T follicular helper cell (primary cell): ENCODE measurements around the gene NRARP.

Experiments used
- DNase-seq: peaks from one replicate; pipeline ENCODE4 v3.0.0-alpha.2; 2020; ENCODE audit warnings: low read depth

NRARP gene

DNA sequence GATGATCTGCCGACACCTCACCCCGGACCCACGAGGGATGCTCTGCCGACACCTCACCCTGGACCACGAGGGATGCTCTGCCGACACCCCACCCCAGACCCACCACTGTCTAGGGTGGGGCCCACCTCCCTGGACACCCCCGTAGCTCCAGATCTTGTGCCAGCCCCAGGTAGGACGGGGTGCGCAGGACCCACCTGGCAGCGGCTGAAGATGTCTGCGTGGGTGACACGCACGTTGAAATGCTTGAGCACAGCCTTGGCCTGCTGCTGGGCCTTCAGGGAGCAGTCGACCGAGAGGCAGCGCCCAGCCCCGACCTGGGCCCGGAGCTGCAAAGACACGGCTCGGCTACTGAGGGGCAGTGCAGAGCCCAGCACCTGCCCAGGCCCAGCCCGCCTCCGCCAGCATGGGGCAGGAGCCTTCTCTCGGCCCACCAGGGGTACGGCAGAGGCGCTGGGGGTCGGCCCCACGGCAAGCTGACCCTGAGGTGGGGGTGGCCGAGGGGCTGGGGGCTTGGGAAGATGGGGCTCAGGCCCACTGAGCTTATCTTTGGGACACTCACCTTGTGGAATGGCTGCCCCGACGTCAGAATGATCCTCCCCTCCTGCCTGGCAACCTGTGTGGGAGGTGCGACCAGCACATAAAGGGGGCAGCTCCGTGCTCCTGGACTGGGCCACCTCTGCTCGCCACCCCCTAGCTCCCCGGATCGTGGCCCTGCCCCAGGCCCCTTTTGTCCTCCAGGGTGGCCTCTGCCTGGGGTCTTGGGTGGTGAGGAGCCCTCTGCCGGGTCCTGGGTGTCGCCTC lies 21.7 kb upstream of the NRARP start:
- no peak for DNase-seq

DNA sequence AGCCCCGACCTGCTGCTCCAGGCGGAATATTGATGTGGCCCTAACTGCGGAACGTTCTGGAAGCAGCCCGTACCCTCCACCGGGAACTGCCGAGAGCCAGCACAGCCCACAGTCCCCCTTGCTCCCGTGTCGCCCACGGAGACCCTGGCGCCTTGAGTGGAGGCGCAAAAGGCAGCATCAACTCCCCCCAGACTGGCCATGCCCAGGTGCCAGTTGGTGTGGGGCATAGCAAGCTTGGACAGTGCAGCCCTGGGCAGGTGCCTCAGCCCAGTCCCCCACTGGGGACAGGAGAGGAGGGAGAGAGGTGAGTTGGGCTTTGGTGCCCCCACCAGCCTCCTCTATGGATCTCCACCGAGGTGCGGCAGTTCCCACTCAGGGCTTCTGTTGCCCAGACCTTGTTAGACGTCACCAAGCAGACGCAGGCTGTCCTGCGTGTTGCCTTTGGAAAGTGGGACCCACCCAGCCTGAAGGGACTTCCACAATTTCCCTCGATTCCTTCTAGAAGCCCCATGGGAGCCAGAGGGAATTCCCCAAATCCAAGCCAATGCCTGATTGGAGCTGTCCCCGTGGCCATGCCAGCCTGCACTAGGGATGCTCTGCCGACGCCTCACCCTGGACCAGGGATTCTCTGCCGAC lies 19.8 kb upstream of the NRARP start:
- no peak for DNase-seq

DNA sequence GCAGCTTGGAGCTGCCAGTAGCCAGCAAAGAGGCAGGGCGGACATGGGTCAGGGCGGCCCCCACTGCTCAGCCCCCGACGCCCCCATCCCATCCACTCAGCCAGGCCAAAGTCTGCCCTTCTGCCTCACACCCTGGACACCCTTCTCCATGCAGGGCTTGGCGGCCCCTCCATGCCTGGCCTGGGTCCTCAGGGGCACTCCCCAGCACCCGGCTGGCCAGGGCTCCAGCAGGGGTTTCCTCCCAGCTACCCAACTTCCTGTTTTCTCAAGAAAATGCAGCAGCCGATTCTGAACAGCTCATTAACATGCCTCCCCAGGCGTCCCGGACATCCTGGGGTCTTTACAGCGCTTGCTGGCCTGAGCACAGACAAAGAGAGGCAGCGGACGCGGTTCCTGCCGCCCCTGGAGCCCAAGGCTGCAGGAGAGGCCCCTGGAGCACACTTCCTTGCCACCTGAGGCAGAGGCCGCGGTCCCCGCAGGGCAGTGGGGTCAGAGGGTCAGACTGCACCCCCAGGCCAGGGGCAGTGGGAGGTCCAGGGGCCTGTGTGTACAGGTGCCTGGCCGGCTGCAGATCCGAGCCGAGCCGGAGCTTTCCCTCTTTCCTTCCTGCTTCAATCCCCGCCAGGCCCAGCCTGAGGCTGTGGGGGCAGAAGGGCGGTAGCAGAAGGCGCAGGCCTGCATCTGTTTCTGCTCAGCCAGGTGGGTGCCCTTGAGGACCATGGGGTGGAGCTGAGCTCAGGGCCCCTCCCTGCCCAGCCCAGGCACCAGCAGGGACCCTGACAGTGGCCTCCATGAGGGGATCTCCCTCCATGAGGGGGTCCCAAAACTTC lies 18.7 kb upstream of the NRARP start:
- no peak for DNase-seq

DNA sequence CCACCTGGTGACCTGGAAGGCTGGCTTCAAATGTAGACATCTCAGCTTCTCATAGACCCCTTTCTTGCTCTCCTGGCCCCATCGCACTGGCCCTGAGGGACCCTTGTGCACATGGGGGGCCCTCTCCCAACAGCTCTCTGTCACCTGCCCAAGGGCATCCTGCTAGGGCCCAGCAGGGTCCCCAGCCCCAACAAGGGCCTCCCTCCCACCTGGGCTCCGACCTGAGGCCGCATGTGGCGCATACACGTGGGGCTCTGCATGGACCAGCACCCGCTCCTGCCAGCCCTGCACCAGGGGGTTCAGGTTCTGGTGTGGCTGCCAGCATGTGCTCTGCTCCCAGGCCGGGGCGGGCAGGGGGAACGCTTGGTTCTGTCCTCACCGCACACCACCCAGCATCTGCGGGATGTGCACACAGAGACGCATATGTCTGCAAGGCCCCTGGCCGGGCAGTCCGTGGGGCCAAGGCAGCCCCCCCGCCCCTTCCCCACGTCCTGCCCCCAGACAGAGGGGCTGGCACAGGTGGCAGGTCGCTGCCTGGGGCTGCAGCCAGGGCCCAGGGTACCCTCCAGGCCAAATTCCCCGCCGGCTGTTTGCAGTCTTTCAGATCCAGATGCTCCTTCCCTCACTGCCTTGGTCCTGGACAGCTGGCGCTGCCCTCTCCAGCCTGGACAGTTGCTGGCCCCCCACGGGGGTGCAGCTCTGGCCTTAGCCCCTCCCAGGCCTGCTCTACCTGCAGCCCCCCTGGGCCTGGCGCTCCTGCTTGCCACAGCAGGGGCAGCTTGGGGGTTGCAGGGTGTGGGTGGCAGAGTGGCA lies 17.9 kb upstream of the NRARP start:
- DNase-seq, result no peak

DNA sequence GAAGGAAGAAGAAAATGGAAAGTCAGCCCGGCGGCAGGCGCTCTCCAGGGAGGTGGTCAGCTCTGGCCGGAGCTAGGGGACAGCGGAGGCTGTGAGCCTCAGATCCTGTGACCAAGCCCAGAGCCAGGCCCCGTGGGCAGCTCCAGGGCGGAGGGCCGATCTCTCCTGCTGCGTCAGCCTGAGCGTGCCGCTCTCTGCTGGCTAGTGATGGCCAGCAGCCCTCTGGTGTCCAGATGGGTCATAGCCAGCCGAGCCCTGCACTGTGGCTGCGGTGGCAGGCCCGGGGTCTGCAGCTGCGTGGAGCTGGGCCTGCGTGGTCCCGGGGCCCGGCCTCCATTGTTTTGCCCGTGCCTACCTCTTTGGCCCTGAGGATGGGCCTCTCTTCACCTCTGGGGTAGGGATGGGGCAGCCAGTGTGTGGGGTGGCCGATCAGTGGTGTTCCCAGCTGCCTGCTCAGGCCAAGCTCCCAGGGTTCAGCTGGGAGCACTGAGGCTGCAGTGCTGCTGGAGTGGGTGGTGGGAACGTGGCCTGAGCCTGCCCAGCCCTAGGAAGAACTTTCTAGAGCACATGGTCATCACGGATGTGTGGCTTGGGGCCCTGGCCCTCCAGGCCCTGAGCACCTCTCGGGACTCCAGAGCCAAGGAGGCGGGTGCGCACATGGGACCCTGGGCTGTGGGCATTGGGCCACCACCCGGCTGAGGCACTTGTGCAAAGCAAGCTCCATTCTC lies 17.1 kb upstream of the NRARP start:
- DNase-seq, result no peak

DNA sequence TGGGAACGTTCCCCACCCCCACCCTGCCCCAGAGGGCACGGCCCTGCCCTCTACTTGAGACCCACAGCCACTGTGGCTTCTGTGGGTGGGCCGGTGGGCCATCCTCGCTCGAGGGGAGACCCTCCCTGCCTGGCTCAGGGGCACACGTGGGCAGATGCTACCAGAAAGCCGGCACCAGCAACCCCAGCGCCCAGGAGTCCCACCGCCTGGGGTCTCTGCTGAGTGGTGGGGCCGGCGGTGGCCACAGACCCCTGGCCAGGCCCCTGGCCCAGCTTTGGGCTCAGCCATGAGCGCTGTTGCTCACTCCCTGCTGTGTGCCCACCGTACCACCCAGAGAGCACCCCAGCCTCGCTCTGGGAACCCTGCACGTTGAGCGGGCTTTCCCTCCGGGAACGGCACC lies 16.5 kb upstream of the NRARP start:
- no peak for DNase-seq

DNA sequence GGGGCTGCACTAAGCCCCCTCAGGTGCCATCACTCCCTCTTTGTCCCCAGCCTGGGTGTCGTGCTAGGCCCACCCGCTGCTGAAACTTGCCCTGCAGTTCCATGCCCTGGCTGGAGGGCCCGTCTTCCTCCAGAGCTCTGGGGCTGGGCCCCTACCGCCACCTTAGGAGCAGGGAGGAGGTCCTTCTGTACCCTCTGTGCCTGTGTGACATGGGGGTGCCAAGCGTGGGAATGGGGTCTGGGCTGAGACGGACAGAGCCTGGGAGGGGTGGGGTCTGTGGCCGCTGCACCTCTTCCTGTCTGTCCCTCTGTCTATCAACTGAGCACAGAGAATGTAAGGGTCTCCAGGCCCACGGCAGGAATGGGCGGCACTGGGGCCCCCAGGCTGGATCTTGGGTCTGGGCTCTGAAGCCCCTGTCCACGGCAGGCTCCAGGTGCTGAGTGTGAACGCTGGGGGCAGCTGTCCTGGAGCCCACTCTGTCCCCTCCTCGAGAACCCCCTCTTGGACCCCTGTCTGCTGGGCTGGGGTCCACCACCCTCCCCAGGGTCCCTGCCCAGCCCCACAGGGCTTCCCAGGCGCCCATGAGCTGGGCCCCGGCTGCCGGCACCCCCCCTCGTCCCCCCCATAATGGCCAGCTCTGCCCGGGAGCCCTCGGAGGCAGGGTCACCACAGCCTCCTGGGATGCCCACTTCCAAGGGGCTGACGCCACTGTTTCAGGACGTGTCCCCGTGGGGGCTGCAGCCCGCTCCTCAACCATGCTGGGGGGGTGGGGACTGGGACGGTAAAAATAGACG lies 15.8 kb upstream of the NRARP start:
- DNase-seq, result no peak

DNA sequence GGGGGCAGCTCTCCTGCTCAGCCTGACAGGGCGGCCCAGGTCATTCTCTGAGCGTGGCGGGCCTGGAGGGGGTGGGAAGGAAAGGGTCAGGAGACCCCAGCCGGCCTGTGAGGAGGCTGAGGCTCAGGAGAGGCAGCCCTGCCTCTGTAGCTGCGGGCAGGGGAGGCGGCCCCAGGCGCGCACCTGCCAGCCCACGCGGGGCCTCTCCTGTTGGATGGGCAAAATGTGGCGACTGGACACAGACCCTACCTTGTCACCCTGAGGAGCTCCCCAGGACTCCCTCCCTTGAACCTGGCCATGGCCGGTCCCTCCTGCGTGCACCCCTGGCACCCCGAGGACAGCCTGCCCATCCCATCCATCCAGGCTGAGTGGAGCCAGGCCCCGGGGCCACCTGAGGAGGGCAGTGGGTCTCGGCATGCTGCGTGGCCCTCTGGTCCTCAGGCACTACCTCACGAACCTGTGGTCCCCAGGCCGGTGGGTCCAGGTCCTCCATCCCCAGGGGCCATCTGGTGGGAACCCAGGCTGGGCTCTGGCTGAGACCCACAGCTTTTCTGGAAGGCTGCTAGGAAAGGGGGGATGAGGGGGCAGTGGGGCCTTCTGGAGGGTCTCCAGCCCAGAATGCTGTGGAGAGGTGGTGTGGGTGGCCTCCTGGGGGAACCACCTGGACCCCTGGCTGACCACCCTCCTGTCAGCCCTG lies 15.1 kb upstream of the NRARP start:
- no peak for DNase-seq

DNA sequence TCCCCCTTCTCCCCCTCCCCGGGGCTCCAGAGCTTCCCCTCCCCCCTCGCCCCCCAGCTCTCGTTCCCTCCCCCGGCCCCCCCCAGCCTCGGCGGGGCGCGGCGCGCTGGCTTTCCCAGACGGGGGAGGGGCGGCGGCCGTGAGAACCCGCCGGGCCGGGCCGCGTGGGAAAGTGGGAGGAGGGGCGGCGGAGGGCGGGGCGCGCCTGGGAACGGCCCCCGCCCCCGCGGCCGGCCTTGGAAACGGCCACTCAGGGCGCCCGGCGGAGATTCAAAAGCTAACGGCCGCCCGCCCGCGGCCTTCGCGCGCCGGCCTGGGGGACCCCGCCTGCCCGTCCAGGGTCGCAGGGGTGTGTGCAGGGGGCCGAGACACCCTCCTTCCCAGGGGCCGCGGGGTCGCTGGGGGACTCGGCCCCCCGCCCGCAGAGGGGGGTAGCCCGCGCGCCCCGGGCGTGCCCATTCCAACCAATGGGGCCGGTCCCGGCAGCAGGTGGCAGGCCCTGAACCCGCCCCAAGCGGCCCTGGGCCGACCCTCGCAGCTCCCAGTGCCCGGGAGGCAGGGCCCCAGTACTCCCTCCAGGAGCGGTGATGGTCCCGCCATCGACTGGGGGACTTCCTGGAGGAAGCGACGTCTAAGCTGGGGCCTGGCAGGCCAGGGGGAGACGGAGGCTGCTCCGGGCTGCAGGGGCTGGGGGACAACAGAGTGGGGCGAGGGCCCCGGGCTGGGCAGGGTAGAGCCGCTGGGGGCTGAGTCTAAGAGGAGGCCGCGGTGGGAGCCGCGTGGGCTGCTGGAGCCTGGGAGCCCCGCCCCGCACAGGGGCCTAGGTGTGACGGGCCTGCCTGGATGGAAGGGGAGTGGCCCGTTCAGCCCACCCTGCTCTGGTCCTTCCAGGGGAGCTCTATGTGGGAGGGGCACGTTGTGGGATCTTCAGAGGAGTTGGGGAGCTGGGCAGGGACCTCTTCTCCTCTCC lies 14.2 kb upstream of the NRARP start:
- DNase-seq, result no peak

DNA sequence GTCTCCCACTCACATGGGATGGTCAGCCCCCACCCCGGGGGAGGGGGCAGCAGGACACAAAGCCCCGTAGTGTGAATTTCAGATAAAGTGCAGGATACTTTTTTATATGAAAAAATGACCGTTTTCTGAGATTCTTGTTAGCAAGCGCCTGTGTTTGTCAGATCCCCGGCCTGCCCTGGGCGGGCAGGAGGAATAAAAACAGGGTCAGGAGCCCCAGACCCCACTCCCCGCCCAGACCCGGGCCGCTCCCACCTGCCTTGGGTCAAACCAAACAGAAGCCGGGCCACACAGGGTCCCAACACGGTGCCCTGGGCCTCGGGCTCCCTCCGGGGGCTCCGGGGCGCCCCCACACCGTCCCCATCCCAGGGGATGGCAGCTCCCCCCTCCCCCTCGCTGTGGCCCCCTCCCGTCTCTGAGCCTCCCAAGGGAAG lies 13.5 kb upstream of the NRARP start:
- DNase-seq, result no peak

DNA sequence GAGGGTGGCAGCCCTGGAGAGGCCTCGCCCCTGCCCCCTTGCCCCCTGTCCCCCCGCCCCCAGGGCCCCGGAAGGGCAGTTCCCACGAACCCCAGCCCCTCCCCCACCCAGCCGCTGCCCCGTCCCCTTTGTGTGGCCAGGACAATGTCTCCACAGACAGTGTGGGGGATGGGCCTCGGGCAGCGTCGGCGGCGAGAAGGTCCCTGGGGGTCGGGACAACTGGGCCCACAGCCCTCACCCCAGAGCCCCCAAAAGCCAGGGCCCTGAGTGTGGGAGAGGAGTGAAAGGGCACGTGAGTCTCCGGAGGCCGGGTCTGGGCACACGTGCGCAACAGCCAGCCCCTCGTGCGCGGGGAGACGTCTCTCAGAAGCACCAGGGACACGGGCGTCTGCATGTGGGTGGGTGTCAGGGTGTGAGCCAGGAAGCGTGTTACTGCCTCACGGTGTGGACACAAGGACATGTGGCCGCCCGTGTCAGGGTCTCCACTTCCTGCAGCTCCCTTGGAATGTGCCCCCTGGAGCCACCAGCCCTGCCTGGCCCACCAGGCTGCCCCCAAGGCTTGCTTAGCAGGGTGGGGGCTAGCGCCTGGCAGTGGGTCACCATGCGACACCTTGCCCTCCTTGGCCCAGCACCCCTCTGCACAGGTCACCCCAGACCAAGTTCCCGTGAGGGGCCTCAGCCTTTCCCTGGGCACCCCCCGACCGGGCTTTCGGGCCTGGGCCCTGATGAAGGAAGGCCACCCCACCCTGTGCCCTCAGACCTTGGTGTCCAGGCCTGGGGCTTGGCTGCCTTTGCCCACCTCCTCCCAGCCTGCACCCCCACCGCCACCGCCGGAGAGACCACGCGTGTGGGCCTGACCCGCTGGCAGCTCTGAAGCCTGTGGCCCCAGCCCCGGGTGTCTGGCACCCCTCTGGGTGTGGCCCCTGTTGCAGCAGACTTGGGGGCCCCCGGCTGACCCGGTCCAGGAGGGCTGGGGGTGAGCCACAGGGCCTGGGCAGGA lies 12.8 kb upstream of the NRARP start:
- DNase-seq, result no peak

DNA sequence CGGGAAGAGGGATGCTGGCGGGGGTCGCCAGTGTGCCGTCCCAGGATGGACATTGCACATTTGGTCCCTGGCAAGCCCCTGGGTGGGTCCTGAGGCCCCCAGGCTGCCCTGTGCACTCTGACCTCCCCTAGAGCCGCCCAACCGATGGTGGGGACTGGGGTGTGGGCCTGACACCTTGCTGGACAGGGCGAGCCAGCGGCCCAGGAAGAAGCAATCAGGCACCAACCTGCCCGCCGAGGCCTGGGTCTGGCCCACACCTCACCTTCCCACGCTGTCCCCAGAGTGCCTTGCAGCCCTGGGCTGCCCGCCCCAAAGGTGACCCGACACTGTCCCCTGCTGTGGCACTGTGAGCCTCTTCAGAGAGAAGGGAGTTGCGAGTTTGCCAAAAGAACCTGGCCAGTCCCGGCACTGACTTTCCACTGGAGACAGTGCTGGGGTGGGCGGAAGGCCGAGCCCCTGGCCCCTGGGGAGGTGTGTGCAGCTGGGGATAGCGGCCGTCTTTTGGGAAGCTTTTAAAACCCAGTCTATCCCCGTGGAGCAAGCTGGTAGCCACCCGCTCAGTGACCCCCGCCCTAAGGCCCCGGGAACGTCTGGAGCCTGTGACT lies 12.0 kb upstream of the NRARP start:
- DNase-seq, result no peak

DNA sequence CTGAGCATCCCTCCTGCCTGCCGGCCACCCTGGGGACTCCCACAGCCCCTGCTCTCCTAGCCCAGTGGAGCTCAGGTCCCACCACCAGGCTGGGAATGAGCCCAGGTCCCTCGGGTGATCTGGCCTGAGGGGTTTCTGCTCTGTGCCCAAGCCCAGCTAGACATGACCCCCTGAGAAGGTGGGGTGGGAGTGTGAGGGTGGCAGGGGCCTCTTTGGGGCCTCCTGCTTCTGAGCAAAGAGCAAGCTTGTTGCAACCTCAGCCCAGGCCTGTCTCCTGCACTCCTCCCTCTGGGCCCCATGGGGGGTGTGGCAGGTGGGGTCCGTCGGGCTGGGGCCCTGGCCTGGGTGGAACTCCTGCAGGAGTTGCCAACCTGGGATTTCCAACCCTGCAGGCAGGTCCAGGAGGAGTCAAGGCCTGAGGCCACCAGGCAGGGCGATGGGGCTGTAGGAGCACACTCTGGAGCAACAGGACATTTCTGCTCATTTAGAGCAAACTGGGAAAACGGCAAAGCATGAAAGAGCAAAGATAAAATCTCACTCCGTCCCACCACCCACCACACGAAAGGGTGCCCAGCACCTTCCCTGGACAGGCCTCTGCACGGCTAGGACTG lies 11.4 kb upstream of the NRARP start:
- DNase-seq, result no peak

DNA sequence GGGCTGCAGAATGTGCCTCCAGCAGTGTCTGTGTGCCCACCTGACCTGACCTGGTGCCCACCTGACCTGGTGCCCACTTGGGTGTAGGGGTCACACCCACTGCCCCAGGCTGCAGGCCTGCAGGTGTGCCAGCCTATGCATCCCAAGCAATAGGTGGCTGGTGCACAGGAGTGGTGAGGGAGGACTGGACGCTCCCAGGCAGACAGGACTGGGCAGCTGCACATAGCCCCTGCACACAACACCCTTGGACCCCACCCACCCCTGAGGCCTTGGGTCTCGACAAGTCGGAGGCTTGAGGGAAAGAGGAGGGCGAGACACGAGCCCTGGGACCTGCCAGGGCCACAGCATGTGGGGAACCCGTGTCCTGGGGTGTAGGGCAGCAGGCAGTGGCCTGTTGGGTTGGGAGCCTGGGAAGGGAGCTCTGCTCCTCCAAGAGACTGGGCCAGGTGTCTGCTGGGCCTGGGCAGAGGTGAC lies 10.8 kb upstream of the NRARP start:
- no peak for DNase-seq

DNA sequence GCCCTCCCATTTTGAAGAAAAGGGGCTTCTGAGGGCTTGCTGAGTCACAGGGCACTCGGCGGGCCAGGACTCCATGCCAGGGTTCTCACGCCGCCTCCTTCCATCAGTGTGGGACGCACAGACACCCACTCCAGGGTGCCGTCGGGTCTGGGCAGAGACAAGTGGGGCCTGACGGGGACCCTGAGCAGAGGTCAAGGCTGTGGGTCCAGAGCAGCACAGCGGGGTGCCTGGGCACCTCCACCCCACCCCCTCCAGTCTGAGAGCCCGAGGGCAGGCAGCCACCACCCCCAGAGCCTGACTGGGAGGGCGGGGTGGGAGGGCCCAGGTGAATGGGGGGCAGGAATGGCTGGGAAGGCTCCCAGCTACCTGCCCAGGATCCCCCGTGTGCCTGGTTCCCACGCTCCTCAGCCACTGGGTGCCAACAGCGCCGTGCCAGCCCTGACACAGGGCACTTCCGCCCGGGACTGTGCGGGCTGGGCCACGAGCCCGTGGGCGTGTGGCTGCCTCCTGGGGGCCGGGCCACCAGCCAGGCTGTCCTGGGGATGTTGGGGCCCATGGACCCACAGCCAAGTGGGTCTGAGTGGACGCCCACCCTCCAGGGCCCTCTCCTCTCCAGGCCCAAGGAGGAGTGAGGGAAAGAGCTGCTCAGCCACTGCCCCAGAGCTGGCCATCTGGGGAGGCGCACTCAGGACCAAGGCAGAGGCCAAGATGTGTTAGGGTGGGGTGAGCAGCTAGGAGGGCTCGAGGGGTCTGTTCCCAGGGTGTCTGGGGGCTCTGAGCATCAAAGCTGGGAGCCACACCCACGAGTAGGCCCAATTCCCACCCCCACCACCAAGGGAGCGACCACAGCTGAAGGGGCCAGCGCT lies 10.1 kb upstream of the NRARP start:
- DNase-seq, result no peak
